Fibroblast of lung (primary cell): ENCODE data around the gene MED10.

Experiments used
- CTCF ChIP-seq, 2 donors: IDR thresholded peaks in 1 of 2; conservative IDR thresholded peaks in 1 of 2; 1 replicate in 1 of 2; 2 replicates in 1 of 2; pipeline ENCODE4 v1.5.1; 2011 to 2012; ENCODE audit warnings: low read length in 2 of 2, control low read depth in 1 of 2, inconsistent platforms in 1 of 2, low read depth in 1 of 2, mild to moderate bottlenecking in 1 of 2
- EZH2 ChIP-seq: IDR thresholded peaks from 2 replicates; pipeline ENCODE4 v1.5.1; 2012; ENCODE audit warnings: low read length, control low read depth, mild to moderate bottlenecking; ENCODE audit errors: missing control alignments

GRCh38 chr5:6411141-6411540, 32.8 kb upstream of the MED10 start:
- TF ChIP-seq CTCF (conservative IDR thresholded peaks at IDR 0.05 in 1 of 2, IDR thresholded peaks at IDR 0.05 in 1 of 2; ENCODE audit: low read depth in 1 of 2, low read length in 2 of 2) = no peak
- TF ChIP-seq EZH2 = no peak
